Activated CD4-positive, alpha-beta T cell treated with anti-CD3 and anti-CD28 coated beads, Interleukin-2, Interleukin-4, amounts not matched to agents 100 ng/mL and 50 ng/mL, durations not matched to agents 16 hours and 8 hours (primary cell): ENCODE results near the gene LRP10.

Source experiments
- DNase-seq: peaks from one replicate; pipeline ENCODE4 v3.0.0-alpha.2; 2020; ENCODE audit warnings: low spot score

Gene LRP10

GRCh38 chr14:22919601-22919921 is 48.0 kb downstream of the LRP10 start:
- DNase-seq: no peak

GRCh38 chr14:22920697-22921096 is 49.2 kb downstream of the LRP10 start:
- no peak for DNase-seq

DNA sequence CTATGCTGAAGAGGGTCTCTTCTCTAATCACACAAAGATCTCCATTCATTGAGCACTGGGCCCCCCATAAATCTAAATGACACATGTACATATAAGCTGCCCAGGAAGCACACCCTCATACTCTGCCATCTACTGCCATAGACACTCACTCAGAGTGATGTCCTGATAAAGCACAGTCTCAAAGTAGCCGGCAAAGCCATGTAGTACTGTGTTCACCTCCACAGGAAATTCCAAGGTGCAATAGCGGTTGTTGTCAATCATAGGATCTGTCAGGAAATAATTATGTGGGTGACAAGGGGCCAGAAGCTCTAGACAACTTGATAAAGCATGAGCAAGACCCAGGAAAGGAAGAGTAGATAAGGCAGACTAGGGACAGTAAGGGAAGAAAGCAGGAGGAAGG is 50.8 kb downstream of the LRP10 start:
- DNase-seq: no peak

- DNase-seq: no peak
Measured at GRCh38 chr14:22923746-22924145, 52.2 kb downstream of the LRP10 start.

DNA sequence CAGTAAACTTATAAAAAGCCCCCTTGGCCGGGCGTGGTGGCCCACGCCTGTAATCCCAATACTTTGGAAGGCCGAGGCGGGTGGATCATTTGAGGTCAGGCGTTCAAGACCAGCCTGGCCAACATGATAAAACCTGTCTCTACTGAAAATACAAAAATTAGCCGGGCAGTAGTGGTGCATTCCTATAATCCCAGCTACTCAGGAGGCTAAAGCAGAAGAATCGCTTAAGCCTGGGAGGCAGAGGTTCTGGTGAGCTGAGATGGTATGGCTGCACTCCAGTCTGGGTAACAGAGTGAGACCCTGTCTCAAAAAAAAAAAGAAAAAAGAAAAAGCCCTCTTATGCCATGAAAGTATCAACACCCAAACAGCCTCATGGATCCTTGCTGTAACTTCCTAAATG is 54.0 kb downstream of the LRP10 start:
- no peak for DNase-seq

DNA sequence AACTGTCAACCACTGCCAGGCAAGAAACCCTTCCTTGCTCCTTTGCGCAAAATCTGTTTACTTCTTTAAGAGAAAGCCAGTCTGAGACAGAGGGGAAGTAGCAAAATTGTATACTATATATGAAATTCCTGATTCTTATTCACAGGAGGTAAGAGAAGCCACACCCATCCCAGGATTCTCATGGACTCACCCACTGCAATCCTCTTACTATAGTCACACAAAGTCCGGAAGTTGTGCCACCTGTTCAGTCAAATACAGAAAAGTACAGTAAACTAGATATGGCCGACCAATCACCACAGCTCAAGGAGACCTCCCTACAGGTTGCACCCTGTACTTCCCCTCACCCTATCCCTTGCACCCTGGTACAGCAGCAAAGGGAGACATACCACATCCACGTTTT is 54.8 kb downstream of the LRP10 start:
- DNase-seq: no peak

DNA sequence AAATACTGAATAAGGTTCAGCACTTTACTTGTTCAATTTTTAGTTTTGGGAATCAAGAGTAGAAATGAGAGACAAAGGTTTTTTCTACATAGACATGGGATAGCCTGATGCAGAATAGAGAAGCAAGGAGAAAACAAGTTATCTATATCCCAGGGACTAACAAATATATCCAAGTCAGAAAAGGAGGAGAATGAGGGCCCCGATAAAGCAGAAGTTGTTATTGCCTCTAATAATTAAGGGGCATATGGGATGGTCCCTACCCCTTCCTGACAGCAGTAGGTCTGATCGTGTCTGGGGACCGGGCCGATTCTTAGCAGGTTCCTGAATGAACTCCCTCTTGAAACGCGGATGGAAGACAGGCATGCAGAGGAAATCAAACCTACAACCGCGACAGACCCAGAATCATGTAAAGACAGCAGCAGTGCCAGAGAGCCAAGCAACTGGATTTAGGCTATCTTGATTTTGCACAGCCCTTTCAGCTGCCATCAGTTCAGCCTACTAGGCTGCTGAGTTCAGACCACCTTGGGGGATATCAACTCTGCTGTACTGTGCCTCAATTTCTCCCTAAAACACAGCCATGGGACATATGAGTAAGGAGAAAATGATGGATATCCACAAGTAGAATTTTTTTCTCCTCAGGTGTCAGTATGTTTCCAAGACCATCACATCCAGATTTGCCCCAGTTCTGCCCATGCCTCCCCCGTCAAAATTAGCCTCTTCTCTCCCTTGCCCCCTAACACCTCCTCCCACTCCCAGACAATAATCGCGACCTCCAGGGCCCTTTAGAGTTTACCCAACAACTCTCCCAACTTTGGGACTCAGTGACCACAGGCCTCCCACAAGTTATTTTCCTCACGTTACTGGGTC is 56.9 kb downstream of the LRP10 start:
- peak; percentile 19 for DNase-seq

- peak; percentile 99 for DNase-seq
Measured at GRCh38 chr14:22929104-22929960, 57.8 kb downstream of the LRP10 start, which contains the start of gene PRMT5. TSS of gene PRMT5 (minus strand) at chr14:22929376. CDS start at chr14:22929361, 15 bp downstream.

GRCh38 chr14:22929961-22930364 is 58.4 kb downstream of the LRP10 start:
- DNase-seq: no peak
